ENCODE measurements around the gene NCL. TPM values are rescaled to one million over a fixed set of nuclear protein-coding genes. Genes with fewer than 3 reads are reported as not detected.

Gene NCL
- total RNA-seq, 2 donors from 2014 or later, result 774 to 785 TPM

GRCh38 chr2:231449503-231450054, 14.7 kb downstream of the NCL start:
- H3K27ac Mint-ChIP-seq, result no peak overlapping the region
- no peak for TF ChIP-seq CTCF (conservative IDR thresholded peaks at IDR 0.05)
- H3K27me3 ChIP-seq (ENCODE audit: control insufficient read depth, insufficient read depth, low read length, poor library complexity, severe bottlenecking), result no peaks in the 10 kb centered on the region
- H3K4me3 ChIP-seq (ENCODE audit: low read length), result no peak overlapping the region
- H3K36me3 ChIP-seq (ENCODE audit: control insufficient read depth, insufficient read depth, low read length), result peaks cover 32% of the 10 kb centered on the region
- no peaks in the 10 kb centered on the region for H3K9me3 ChIP-seq (ENCODE audit: control insufficient read depth, low read length)
- no peak overlapping the region for H3K9ac ChIP-seq (ENCODE audit: extremely low read depth, low read length, poor library complexity, severe bottlenecking)
- no peak overlapping the region for H3K27ac ChIP-seq (ENCODE audit: low read depth, low read length)
- peaks cover 15% of the 10 kb centered on the region for H3K4me1 Mint-ChIP-seq
- no peaks in the 10 kb centered on the region for H3K9me3 Mint-ChIP-seq
- 80 to 89% methylated on average over 2 to 4 of the region's 4 CpGs for WGBS, 2 experiments (ENCODE audit: insufficient coverage in 1 of 2, insufficient read length in 1 of 2)
- H3K36me3 Mint-ChIP-seq (ENCODE audit: low read depth), result peaks cover 16% of the 10 kb centered on the region
- peaks cover 7% of the 10 kb centered on the region for H3K4me1 ChIP-seq (ENCODE audit: control insufficient read depth, insufficient read depth, low read length)
- H3K27me3 Mint-ChIP-seq (ENCODE audit: insufficient read depth), result no peaks in the 10 kb centered on the region
- no peak for DNase-seq
- H3K4me3 Mint-ChIP-seq, result no peak overlapping the region

- no peak overlapping the region for H3K4me3 ChIP-seq (ENCODE audit: low read length)
- Mint-ChIP-seq H3K27ac (no peak overlapping the region), H3K4me3 (no peak overlapping the region), H3K36me3 (ENCODE audit: low read depth) (no peaks in the 10 kb centered on the region), H3K27me3 (ENCODE audit: insufficient read depth) (no peaks in the 10 kb centered on the region), H3K9me3 (peaks cover 8% of the 10 kb centered on the region), H3K4me1 (no peaks in the 10 kb centered on the region)
- H3K4me1 ChIP-seq (ENCODE audit: control insufficient read depth, insufficient read depth, low read length), result no peaks in the 10 kb centered on the region
- TF ChIP-seq CTCF (conservative IDR thresholded peaks at IDR 0.05), result no peak
- no peak overlapping the region for H3K9ac ChIP-seq (ENCODE audit: extremely low read depth, low read length, poor library complexity, severe bottlenecking)
- H3K27me3 ChIP-seq (ENCODE audit: control insufficient read depth, insufficient read depth, low read length, poor library complexity, severe bottlenecking), result no peaks in the 10 kb centered on the region
- H3K36me3 ChIP-seq (ENCODE audit: control insufficient read depth, insufficient read depth, low read length), result no peaks in the 10 kb centered on the region
- DNase-seq, result no peak
- H3K9me3 ChIP-seq (ENCODE audit: control insufficient read depth, low read length), result peaks cover 4% of the 10 kb centered on the region
- H3K27ac ChIP-seq (ENCODE audit: low read depth, low read length), result no peak overlapping the region
- WGBS, 2 experiments (ENCODE audit: insufficient coverage in 1 of 2, insufficient read length in 1 of 2), result 93 to 94% methylated on average over 12 to 13 of the region's 13 CpGs
Observed at GRCh38 chr2:231436957-231437356, 27.3 kb downstream of the NCL start.

- H3K4me1 ChIP-seq (ENCODE audit: control insufficient read depth, insufficient read depth, low read length), result no peaks in the 10 kb centered on the region
- Mint-ChIP-seq H3K27me3 (ENCODE audit: insufficient read depth) (peaks cover 2% of the 10 kb centered on the region), H3K4me3 (no peak overlapping the region), H3K27ac (no peak overlapping the region), H3K9me3 (peaks cover 34% of the 10 kb centered on the region), H3K36me3 (ENCODE audit: low read depth) (peaks cover 1% of the 10 kb centered on the region), H3K4me1 (no peaks in the 10 kb centered on the region)
- no peak overlapping the region for H3K9ac ChIP-seq (ENCODE audit: extremely low read depth, low read length, poor library complexity, severe bottlenecking)
- H3K4me3 ChIP-seq (ENCODE audit: low read length), result no peak overlapping the region
- TF ChIP-seq CTCF (conservative IDR thresholded peaks at IDR 0.05), result no peak
- H3K36me3 ChIP-seq (ENCODE audit: control insufficient read depth, insufficient read depth, low read length), result no peaks in the 10 kb centered on the region
- H3K9me3 ChIP-seq (ENCODE audit: control insufficient read depth, low read length), result peaks cover 14% of the 10 kb centered on the region
- 95 to 96% methylated on average over 8 of the region's 8 CpGs for WGBS, 2 experiments (ENCODE audit: insufficient coverage in 1 of 2, insufficient read length in 1 of 2)
- DNase-seq, result no peak
- H3K27me3 ChIP-seq (ENCODE audit: control insufficient read depth, insufficient read depth, low read length, poor library complexity, severe bottlenecking), result no peaks in the 10 kb centered on the region
- H3K27ac ChIP-seq (ENCODE audit: low read depth, low read length), result no peak overlapping the region
Observed at GRCh38 chr2:231433990-231434389, 30.3 kb downstream of the NCL start.

Measured in endodermal cell (in vitro differentiated cells).